ENCODE measurements around the gene ITGA8. TPM values are rescaled to one million over a fixed set of nuclear protein-coding genes. Genes with fewer than 3 reads are reported as not detected.
"Not testable (repeated sequence)": the region's sequence is repeated elsewhere in the genome, so short reads cannot be mapped to it uniquely, and the experiment has no call there.

The ITGA8 gene
- total RNA-seq, 1 experiment from 2014 or later: not detected

- CTCF ChIA-PET: interaction anchor here (0.7 kb wide), 1 partner anchor 320 kb away, joined by 4 read pairs; no protein-coding TSS in a partner anchor
- H3K4me3 Mint-ChIP-seq (ENCODE audit: unreplicated experiment): no peak overlapping the region
- H3K36me3 Mint-ChIP-seq (ENCODE audit: insufficient read depth, unreplicated experiment): no peaks in the 10 kb centered on the region
- TF ChIP-seq, protein P1, sequence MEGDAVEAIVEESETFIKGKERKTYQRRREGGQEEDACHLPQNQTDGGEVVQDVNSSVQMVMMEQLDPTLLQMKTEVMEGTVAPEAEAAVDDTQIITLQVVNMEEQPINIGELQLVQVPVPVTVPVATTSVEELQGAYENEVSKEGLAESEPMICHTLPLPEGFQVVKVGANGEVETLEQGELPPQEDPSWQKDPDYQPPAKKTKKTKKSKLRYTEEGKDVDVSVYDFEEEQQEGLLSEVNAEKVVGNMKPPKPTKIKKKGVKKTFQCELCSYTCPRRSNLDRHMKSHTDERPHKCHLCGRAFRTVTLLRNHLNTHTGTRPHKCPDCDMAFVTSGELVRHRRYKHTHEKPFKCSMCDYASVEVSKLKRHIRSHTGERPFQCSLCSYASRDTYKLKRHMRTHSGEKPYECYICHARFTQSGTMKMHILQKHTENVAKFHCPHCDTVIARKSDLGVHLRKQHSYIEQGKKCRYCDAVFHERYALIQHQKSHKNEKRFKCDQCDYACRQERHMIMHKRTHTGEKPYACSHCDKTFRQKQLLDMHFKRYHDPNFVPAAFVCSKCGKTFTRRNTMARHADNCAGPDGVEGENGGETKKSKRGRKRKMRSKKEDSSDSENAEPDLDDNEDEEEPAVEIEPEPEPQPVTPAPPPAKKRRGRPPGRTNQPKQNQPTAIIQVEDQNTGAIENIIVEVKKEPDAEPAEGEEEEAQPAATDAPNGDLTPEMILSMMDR (IDR thresholded peaks at IDR 0.05; ENCODE audit: unreplicated experiment): no peak
- no peak overlapping the region for H3K27ac Mint-ChIP-seq (ENCODE audit: low read depth, unreplicated experiment)
- POLR2A ChIA-PET: no interaction called here
- H3K4me1 Mint-ChIP-seq (ENCODE audit: insufficient read depth, unreplicated experiment): no peaks in the 10 kb centered on the region
- no peak for DNase-seq (ENCODE audit: unreplicated experiment)
- peaks cover 12% of the 10 kb centered on the region for H3K9me3 Mint-ChIP-seq (ENCODE audit: unreplicated experiment)
- BruUV-seq (replicated peaks): no TSS peak
- intact Hi-C loops (cut with micrococcal nuclease): no loop called here
- H3K27me3 Mint-ChIP-seq (ENCODE audit: insufficient read depth, unreplicated experiment): no peaks in the 10 kb centered on the region
These were observed 180.5 kb downstream of the ITGA8 start for GRCh38 chr10:15539262-15539661.

- H3K27ac Mint-ChIP-seq (ENCODE audit: low read depth, unreplicated experiment); CTCF ChIA-PET; H3K9me3 Mint-ChIP-seq (ENCODE audit: unreplicated experiment): not testable (repeated sequence)
These were observed 184.7 kb downstream of the ITGA8 start for GRCh38 chr10:15534928-15535538.

GRCh38 chr10:15531927-15532722 lies 187.6 kb downstream of the ITGA8 start:
- Mint-ChIP-seq H3K4me1 (ENCODE audit: insufficient read depth, unreplicated experiment) (no peaks in the 10 kb centered on the region), H3K36me3 (ENCODE audit: insufficient read depth, unreplicated experiment) (no peaks in the 10 kb centered on the region), H3K4me3 (ENCODE audit: unreplicated experiment) (no peak overlapping the region), H3K27ac (ENCODE audit: low read depth, unreplicated experiment) (no peak overlapping the region), H3K9me3 (ENCODE audit: unreplicated experiment) (peaks cover 5% of the 10 kb centered on the region), H3K27me3 (ENCODE audit: insufficient read depth, unreplicated experiment) (peaks cover 36% of the 10 kb centered on the region)
- ChIA-PET CTCF (interaction anchor here (0.6 to 0.7 kb wide), 3 partner anchors 13 to 428 kb away, joined by 3 read pairs; no protein-coding TSS in a partner anchor), POLR2A (no interaction called here)
- no TSS peak for BruUV-seq (replicated peaks)
- no peak for DNase-seq (ENCODE audit: unreplicated experiment)
- intact Hi-C loops (cut with micrococcal nuclease): no loop called here
- TF ChIP-seq, protein P1 (IDR thresholded peaks at IDR 0.05; ENCODE audit: unreplicated experiment): no peak

More at GRCh38 chr10:15534928-15535538, 184.7 kb downstream of the ITGA8 start:
- intact Hi-C loops (cut with micrococcal nuclease); DNase-seq (ENCODE audit: unreplicated experiment); H3K4me3 Mint-ChIP-seq (ENCODE audit: unreplicated experiment); H3K4me1 Mint-ChIP-seq (ENCODE audit: insufficient read depth, unreplicated experiment); BruUV-seq (replicated peaks); H3K36me3 Mint-ChIP-seq (ENCODE audit: insufficient read depth, unreplicated experiment); POLR2A ChIA-PET: not testable (repeated sequence)
- H3K27me3 Mint-ChIP-seq (ENCODE audit: insufficient read depth, unreplicated experiment): peaks cover 12% of the 10 kb centered on the region

DNA sequence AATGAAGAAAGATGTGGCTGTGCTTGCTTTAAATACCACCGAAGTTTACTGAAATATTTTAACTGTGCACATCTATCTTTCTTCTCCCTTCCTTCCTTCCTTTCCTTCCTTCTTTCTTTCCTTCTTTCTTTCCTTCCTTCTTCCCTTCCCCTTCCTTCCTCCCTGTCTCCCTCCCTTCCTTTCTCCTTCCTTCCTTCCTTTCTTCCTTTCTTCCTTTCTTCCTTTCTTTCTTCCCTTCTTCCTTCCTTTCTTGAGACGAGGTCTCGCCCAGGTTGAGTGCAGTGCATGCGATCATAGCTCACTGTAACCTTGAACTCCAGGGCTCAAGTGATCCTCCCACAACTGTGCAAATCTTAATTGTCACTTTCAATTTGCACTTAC lies 190.9 kb downstream of the ITGA8 start:
- CTCF ChIA-PET: interaction anchor here (0.5 to 0.6 kb wide), 2 partner anchors 40 to 1547 kb away, joined by 3 read pairs; no protein-coding TSS in a partner anchor
- intact Hi-C loops (cut with micrococcal nuclease): no loop called here
- no peaks in the 10 kb centered on the region for H3K36me3 Mint-ChIP-seq (ENCODE audit: insufficient read depth, unreplicated experiment)
- DNase-seq (ENCODE audit: unreplicated experiment): no peak
- TF ChIP-seq, protein P1 (IDR thresholded peaks at IDR 0.05; ENCODE audit: unreplicated experiment): no peak
- peaks cover 46% of the 10 kb centered on the region for H3K27me3 Mint-ChIP-seq (ENCODE audit: insufficient read depth, unreplicated experiment)
- no peaks in the 10 kb centered on the region for H3K9me3 Mint-ChIP-seq (ENCODE audit: unreplicated experiment)
- BruUV-seq (replicated peaks): no TSS peak
- POLR2A ChIA-PET: no interaction called here
- H3K27ac Mint-ChIP-seq (ENCODE audit: low read depth, unreplicated experiment): no peak overlapping the region
- H3K4me1 Mint-ChIP-seq (ENCODE audit: insufficient read depth, unreplicated experiment): no peaks in the 10 kb centered on the region
- no peak overlapping the region for H3K4me3 Mint-ChIP-seq (ENCODE audit: unreplicated experiment)

Data from MCF 10A (cell line).